HG03196 (cell line): Measurements from ENCODE around the gene RETREG3.
"Not testable (repeated sequence)": the region's sequence is repeated elsewhere in the genome, so short reads cannot be mapped to it uniquely, and the experiment has no call there.

Experiments used
- ATAC-seq: cut with Tn5 transposase; IDR thresholded peaks from one replicate; pipeline ENCODE4 v1.9.1; 2021; ENCODE audit not compliant: unreplicated experiment

RETREG3 gene

GRCh38 chr17:42609182-42609813 lies at the start of gene RETREG3, which contains the start of gene TUBG1:
Gene RETREG3, minus strand, starts transcription at chr17:42609374. Its CDS starts 50 bp downstream, at chr17:42609324.
Gene TUBG1, plus strand, starts transcription at chr17:42609683. Its CDS starts 55 bp downstream, at chr17:42609738.
- peak; percentile 80 for ATAC-seq

- ATAC-seq, result no peak
These were observed 48.8 kb upstream of the RETREG3 start for GRCh38 chr17:42657824-42658588.

- no peak for ATAC-seq
These were observed 46.4 kb upstream of the RETREG3 start for GRCh38 chr17:42655528-42655927.

GRCh38 chr17:42653179-42654124 lies 44.3 kb upstream of the RETREG3 start:
- ATAC-seq, result no peak

GRCh38 chr17:42651392-42651791 lies 42.2 kb upstream of the RETREG3 start:
- no peak for ATAC-seq

- no peak for ATAC-seq
These were observed 38.6 kb upstream of the RETREG3 start for GRCh38 chr17:42647778-42648177.

- no peak for ATAC-seq
These were observed 33.2 kb upstream of the RETREG3 start for GRCh38 chr17:42642336-42642735.

- ATAC-seq, result no peak
These were observed 30.9 kb upstream of the RETREG3 start for GRCh38 chr17:42640121-42640520.

- ATAC-seq, result no peak
These were observed 30.4 kb upstream of the RETREG3 start for GRCh38 chr17:42639525-42640113.

- ATAC-seq, result no peak
These were observed 23.8 kb upstream of the RETREG3 start for GRCh38 chr17:42632949-42633444.

- no peak for ATAC-seq
These were observed 20.3 kb upstream of the RETREG3 start for GRCh38 chr17:42629411-42630009.

- not testable (repeated sequence) for ATAC-seq
These were observed 18.0 kb upstream of the RETREG3 start for GRCh38 chr17:42627032-42627764.

GRCh38 chr17:42623732-42624596 lies 14.8 kb upstream of the RETREG3 start:
- no peak for ATAC-seq

- ATAC-seq, result no peak
These were observed 14.1 kb upstream of the RETREG3 start for GRCh38 chr17:42623271-42623670.

- not testable (repeated sequence) for ATAC-seq
These were observed 12.8 kb upstream of the RETREG3 start for GRCh38 chr17:42621987-42622386.

GRCh38 chr17:42618442-42619150 lies 9.4 kb upstream of the RETREG3 start:
- peak; percentile 67 for ATAC-seq

GRCh38 chr17:42617956-42618431 lies 8.8 kb upstream of the RETREG3 start:
- ATAC-seq, result peak; percentile 26
